SIG-M5 (cell line): ENCODE measurements around the gene MRPL39.

ENCODE experiments used
- DNase-seq: peaks from one replicate; lab custom pipeline; 2025; lab: John Stamatoyannopoulos, UW

The MRPL39 gene

GRCh38 chr21:25536752-25537151, 70.5 kb downstream of the MRPL39 start:
- no peak for DNase-seq

GRCh38 chr21:25535849-25536248, 71.4 kb downstream of the MRPL39 start:
- no peak for DNase-seq
